HepG2 (cell line): ENCODE data around the gene CDH23. TPM values are rescaled to one million over a fixed set of nuclear protein-coding genes. Genes with fewer than 3 reads are reported as not detected.
A peak's percentile ranks its signal among the peaks of the same experiment; 100 is the strongest.

Experiments
- ATAC-seq: fragments of 200-7000 bp; cut with Tn5 transposase; 3 replicates; pipeline ENCODE4 v1.9.1; 2020; ENCODE audit warnings: mild to moderate bottlenecking, moderate library complexity
- BruUV-seq: library from RNA; stranded (reverse); fragments of 400-500 nt; replicated peaks from 2 replicates; lab custom pipeline; 2021; lab: Mats Ljungman, UMichigan
- CTCF ChIA-PET: fragments of 300-600 bp; formaldehyde crosslinking; extraction: SDS; loops from one replicate; lab custom pipeline; 2021; ENCODE audit warnings: low total read pairs, inconsistent platforms, low intra/inter-chr PET ratio; lab: Yijun Ruan, JAX
- POLR2A ChIA-PET: fragments of 350-600 bp; sonication (Branson Sonifier 250); formaldehyde crosslinking; loops from one replicate; lab custom pipeline; 2020; ENCODE audit warnings: antibody characterized with exemption, inconsistent platforms; lab: Yijun Ruan, JAX
- DNase-seq: peaks from one replicate; pipeline ENCODE4 v3.0.0-alpha.2; 2015; ENCODE audit warnings: low spot score
- FAIRE-seq: peaks from 3 replicates; lab custom pipeline; 2011; peaks lifted over from hg19 to GRCh38; lab: Jason Lieb, UNC
- H2AFZ ChIP-seq: one replicate; pipeline ENCODE4 v1.6.1; 2011; ENCODE audit warnings: low read length, inconsistent platforms
- H3K27ac ChIP-seq: fragments of 300-600 bp; 3 replicates; pipeline ENCODE4 v1.8.0; 2011; ENCODE audit warnings: mixed run types, mild to moderate bottlenecking, mixed read lengths, low read length, inconsistent platforms; ENCODE audit not compliant: insufficient read depth; ENCODE audit errors: extremely low read length
- H3K27me3 ChIP-seq, 2 experiments: fragments of 200-600 bp in 1 of 2; 2 replicates in 1 of 2; 3 replicates in 1 of 2; pipeline versions ENCODE4 v1.6.0 to v1.8.0; 2011; ENCODE audit warnings: low read length in 2 of 2, mild to moderate bottlenecking in 2 of 2, moderate library complexity in 2 of 2, inconsistent platforms in 1 of 2; ENCODE audit not compliant: insufficient read depth in 2 of 2, control insufficient read depth in 1 of 2
- H3K36me3 ChIP-seq, 2 experiments: fragments of 200-600 bp in 1 of 2; replicated peaks in 1 of 2; 2 replicates in 1 of 2; 3 replicates in 1 of 2; pipeline versions ENCODE4 v1.5.1 to v1.8.0; 2011; ENCODE audit warnings: low read length in 2 of 2, inconsistent platforms in 1 of 2; ENCODE audit not compliant: insufficient read depth in 2 of 2, control insufficient read depth in 1 of 2
- H3K4me1 ChIP-seq: 2 replicates; pipeline ENCODE4 v1.5.1; 2012; ENCODE audit warnings: low read length, inconsistent platforms; ENCODE audit not compliant: insufficient read depth
- H3K4me2 ChIP-seq: 2 replicates; pipeline ENCODE4 v1.6.0; 2011; ENCODE audit warnings: low read depth, low read length, inconsistent platforms
- H3K4me3 ChIP-seq, 3 experiments: fragments of 200-600 bp in 1 of 3; sonication (generic), shearing (Covaris generic) in 1 of 3; replicated peaks in 1 of 3; 2 replicates each; pipeline ENCODE4 v1.5.1; 2011 to 2016; ENCODE audit warnings: low read length in 3 of 3, inconsistent platforms in 2 of 3, low read depth in 2 of 3, mild to moderate bottlenecking in 2 of 3, control low read depth in 1 of 3, mixed read lengths in 1 of 3; ENCODE audit not compliant: insufficient read depth in 1 of 3
- H3K79me2 ChIP-seq: one replicate; pipeline ENCODE4 v1.6.1; 2011; ENCODE audit warnings: low read length, inconsistent platforms; ENCODE audit not compliant: insufficient read depth
- H3K9ac ChIP-seq: 2 replicates; pipeline ENCODE4 v1.6.0; 2011; ENCODE audit warnings: mild to moderate bottlenecking, low read depth, low read length, inconsistent platforms; ENCODE audit not compliant: insufficient read depth
- H3K9me3 ChIP-seq: 2 replicates; pipeline ENCODE4 v1.5.1; 2012; ENCODE audit warnings: mild to moderate bottlenecking, low read length
- H4K20me1 ChIP-seq: 2 replicates; pipeline ENCODE4 v1.6.0; 2011; ENCODE audit warnings: inconsistent platforms, mild to moderate bottlenecking, low read length, moderate library complexity; ENCODE audit not compliant: insufficient read depth
- BHLHE40 ChIP-seq: IDR thresholded peaks from 2 replicates; pipeline ENCODE4 v1.6.1; 2011; ENCODE audit warnings: low read length, improper control_type of control experiment
- CBX5 ChIP-seq: sonication (generic); formaldehyde crosslinking; IDR thresholded peaks from 2 replicates; pipeline ENCODE4 v1.4.0; 2020; ENCODE audit warnings: missing genetic modification reagents, borderline replicate concordance
- HNRNPLL ChIP-seq: fragments of 200-400 bp; formaldehyde crosslinking; IDR thresholded peaks from 2 replicates; pipeline ENCODE4 v1.6.1; 2017; ENCODE audit warnings: mild to moderate bottlenecking, low read depth, low read length; ENCODE audit not compliant: poor library complexity, severe bottlenecking
- KAT8 ChIP-seq: IDR thresholded peaks from 2 replicates; pipeline ENCODE4 v1.6.1; 2016; ENCODE audit warnings: missing genetic modification reagents, missing compliant biosample characterization
- MZF1 ChIP-seq: sonication (generic); formaldehyde crosslinking; IDR thresholded peaks from 2 replicates; pipeline ENCODE4 v1.8.1; 2023; ENCODE audit warnings: mild to moderate bottlenecking, missing genetic modification reagents, borderline replicate concordance
- RFX5 ChIP-seq: IDR thresholded peaks from 2 replicates; pipeline ENCODE4 v1.6.1; 2011; ENCODE audit warnings: low read depth, low read length, improper control_type of control experiment
- ZNF143 ChIP-seq: sonication (generic); formaldehyde crosslinking; IDR thresholded peaks from 2 replicates; pipeline ENCODE4 v1.4.0; 2020; ENCODE audit warnings: missing genetic modification reagents
- ZNF343 ChIP-seq: sonication (generic); formaldehyde crosslinking; IDR thresholded peaks from 2 replicates; pipeline ENCODE4 v1.4.0; 2020; ENCODE audit warnings: mild to moderate bottlenecking, missing genetic modification reagents
- ZNF570 ChIP-seq: sonication (generic); formaldehyde crosslinking; IDR thresholded peaks from 2 replicates; pipeline ENCODE4 v1.4.0; 2020; ENCODE audit warnings: mild to moderate bottlenecking, missing genetic modification reagents, borderline replicate concordance
- ZNF672 ChIP-seq: sonication (generic); formaldehyde crosslinking; IDR thresholded peaks from 2 replicates; pipeline ENCODE4 v1.8.1; 2022; ENCODE audit warnings: missing genetic modification reagents
- ZSCAN9 ChIP-seq: IDR thresholded peaks from 2 replicates; pipeline ENCODE4 v1.6.1; 2016; ENCODE audit warnings: borderline replicate concordance
- WGBS: methylation state at CpG from one replicate; pipeline ENCODE4 v1.1.6; 2017; ENCODE audit warnings: low lambda C conversion rate; 5-methylcytosine and 5-hydroxymethylcytosine counted together
- in situ Hi-C: cut with HindIII; loops from 2 replicates; pipeline ENCODE4 v1.10.0; 2017; ENCODE audit warnings: low pct_unique_long_range_greater_than_20kb; ENCODE audit not compliant: extremely low pct_ligation_motif_present
- intact Hi-C: fragments of 100-400 bp; cut with micrococcal nuclease; formaldehyde crosslinking; loops from one replicate; pipeline ENCODE4 v1.10.0; 2022; ENCODE audit not compliant: unreplicated experiment
- polyA plus RNA-seq, 8 experiments: library from polyadenylated mRNA; depleted of rRNA in 3 of 8; stranded (reverse) in 7 of 8; unstranded in 1 of 8; fragments of >200 nt; fragmentation: Illumina TruSeq in 4 of 8; extraction: Trizol in 4 of 8; gene quantifications; 2 replicates each; pipeline versions ENCODE4 v1.2.1 to v1.2.3, GENCODE V29; 2011 to 2016; ENCODE audit warnings: low read depth in 4 of 8, missing spikeins in 1 of 8, mixed read lengths in 1 of 8; ENCODE audit not compliant: insufficient read depth in 1 of 8
- total RNA-seq, 5 experiments: library from RNA; depleted of rRNA; stranded (reverse); fragments of >200 nt; fragmentation: Illumina TruSeq; extraction: Trizol; gene quantifications; 2 replicates each; pipeline ENCODE4 v1.2.3, GENCODE V29; 2016; ENCODE audit warnings: low read depth in 1 of 5
- TF ChIP-seq, protein P1 (sequence below): sonication (generic); formaldehyde crosslinking; conservative IDR thresholded peaks from 2 replicates; pipeline ENCODE4 v1.4.0; 2020; ENCODE audit warnings: missing genetic modification reagents
- TF ChIP-seq, protein P2 (sequence below): sonication (generic); formaldehyde crosslinking; conservative IDR thresholded peaks from 2 replicates; pipeline ENCODE4 v1.4.0; 2020; ENCODE audit warnings: missing genetic modification reagents

The CDH23 gene
- total and polyA plus RNA-seq, 2 of the 13 experiments (the other 11 are each of a cell fraction or from before 2014, with no cell fraction given) = 0.13 TPM; not detected in 1

DNA sequence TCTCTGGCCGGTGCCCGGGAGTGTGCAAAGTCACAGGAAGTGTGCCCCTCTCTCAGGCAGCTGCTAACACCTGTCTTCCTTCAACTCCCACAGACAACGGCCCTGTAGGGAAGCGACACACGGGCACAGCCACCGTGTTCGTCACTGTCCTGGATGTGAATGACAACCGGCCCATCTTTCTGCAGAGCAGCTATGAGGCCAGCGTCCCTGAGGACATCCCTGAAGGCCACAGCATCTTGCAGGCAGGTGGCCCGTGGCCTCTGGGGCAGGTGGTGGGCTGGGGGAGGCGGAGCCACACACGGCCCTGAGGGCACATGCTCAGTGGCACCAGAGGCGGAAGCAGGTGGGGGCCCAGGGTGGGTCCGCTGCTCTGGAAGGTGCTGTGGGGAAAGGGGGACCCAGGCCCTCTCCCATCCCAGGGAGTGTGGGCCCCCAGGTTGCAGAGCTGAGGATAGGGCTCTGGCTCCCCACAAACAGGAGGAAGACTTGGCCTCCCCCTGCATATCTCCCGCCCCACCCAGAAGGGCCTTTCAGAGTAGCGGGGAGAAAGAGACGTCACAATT is 315.9 kb downstream of the CDH23 start:
- POLR2A ChIA-PET = no interaction called here
- Histone ChIP-seq H3K4me2 (no peak overlapping the region), H3K27ac (no peak overlapping the region), H3K4me3 (no peak overlapping the region), H3K79me2 (no peaks in the 10 kb centered on the region), H3K9ac (no peak overlapping the region), H3K36me3 (no peaks in the 10 kb centered on the region), H2AFZ (no peak overlapping the region), H4K20me1 (no peaks in the 10 kb centered on the region), H3K27me3 (peaks cover 10 to 44% of the 10 kb centered on the region in 2 experiments)
- DNase-seq (no peak), ATAC-seq (no peak), FAIRE-seq (no peak)
- no TSS peak for BruUV-seq
- intact Hi-C loops = no loop called here
- CTCF ChIA-PET = no interaction called here
- in situ Hi-C loops = no loop called here
- whole genome bisulfite sequencing = 0% methylated on average over 2 of the region's 17 CpGs
- TF ChIP-seq RFX5 (no peak), ZNF672 (CRISPR knock-in tag) (no peak), ZNF143 (CRISPR knock-in tag) (no peak), CBX5 (CRISPR knock-in tag) (no peak), HNRNPLL (no peak), ZSCAN9 (CRISPR knock-in tag) (no peak), MZF1 (no peak)
- TF ChIP-seq, all 625 proteins: peak for 0
- H3K4me1 ChIP-seq = no peaks in the 10 kb centered on the region
- H3K9me3 ChIP-seq = no peaks in the 10 kb centered on the region

DNA sequence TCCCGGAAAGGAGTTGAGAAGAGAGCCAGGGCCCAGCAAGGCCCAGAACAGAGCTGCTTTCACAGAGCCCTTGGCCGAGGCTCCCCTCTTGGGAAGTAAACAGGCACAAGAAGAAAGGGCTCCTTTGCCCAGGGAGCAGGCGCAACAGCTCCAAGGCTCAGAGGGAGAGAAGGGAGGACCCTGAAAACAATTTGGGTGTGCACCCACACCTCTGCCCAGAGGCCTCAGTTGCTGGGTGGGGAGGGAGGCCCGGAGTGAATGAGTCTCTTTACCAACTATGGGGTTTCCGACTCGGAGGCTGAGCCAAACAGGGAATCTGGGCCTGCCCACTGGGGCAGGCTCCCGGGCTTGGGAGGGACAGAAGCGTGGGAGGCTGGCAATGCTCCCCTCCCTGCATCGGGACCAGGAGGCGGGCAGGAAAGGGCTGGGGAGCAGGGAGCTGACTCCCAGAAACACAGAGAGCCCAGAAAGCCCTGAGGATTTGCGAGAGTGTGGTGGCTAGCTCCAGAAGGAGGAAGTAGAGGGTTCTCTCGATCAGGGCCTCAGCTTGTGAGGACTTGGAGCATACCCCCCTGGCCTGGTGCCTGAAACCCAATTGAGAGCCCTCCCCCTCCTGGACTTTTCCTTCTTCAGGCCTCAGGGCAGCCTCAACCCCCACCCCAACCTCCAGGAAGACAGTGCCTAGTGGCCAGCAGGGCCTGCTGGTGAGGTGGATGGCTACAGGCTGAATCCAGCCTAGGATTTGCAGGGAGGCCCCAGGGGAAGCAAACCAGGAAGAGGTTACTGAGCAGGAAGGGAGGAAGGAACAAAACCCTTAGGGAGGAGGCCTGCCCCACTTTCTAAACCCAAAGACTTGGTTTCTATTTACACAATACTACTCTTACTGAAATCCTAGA is 316.7 kb downstream of the CDH23 start:
- no peak for FAIRE-seq
- no peaks in the 10 kb centered on the region for H4K20me1 ChIP-seq
- H3K4me1 ChIP-seq = no peaks in the 10 kb centered on the region
- H3K79me2 ChIP-seq = no peaks in the 10 kb centered on the region
- ATAC-seq = peak; percentile 14; the same call in 1 of the 3 replicates
- POLR2A ChIA-PET = no interaction called here
- H3K27me3 ChIP-seq = peaks cover 11 to 50% of the 10 kb centered on the region in 2 experiments
- no peaks in the 10 kb centered on the region for H3K36me3 ChIP-seq
- no peaks in the 10 kb centered on the region for H3K9me3 ChIP-seq
- H3K4me3 ChIP-seq = no peak overlapping the region
- CTCF ChIA-PET = no interaction called here
- no peak overlapping the region for H3K9ac ChIP-seq
- no peak for DNase-seq
- in situ Hi-C loops (no loop called here), intact Hi-C loops (no loop called here)
- WGBS = 14% methylated on average over 7 of the region's 12 CpGs
- no peak overlapping the region for H2AFZ ChIP-seq
- H3K4me2 ChIP-seq = no peak overlapping the region
- no TSS peak for BruUV-seq
- no peak overlapping the region for H3K27ac ChIP-seq
- TF ChIP-seq ZNF570 (CRISPR knock-in tag) (no peak), ZNF343 (no peak), KAT8 (CRISPR knock-in tag) (no peak), BHLHE40 (no peak)
- TF ChIP-seq, protein P1, sequence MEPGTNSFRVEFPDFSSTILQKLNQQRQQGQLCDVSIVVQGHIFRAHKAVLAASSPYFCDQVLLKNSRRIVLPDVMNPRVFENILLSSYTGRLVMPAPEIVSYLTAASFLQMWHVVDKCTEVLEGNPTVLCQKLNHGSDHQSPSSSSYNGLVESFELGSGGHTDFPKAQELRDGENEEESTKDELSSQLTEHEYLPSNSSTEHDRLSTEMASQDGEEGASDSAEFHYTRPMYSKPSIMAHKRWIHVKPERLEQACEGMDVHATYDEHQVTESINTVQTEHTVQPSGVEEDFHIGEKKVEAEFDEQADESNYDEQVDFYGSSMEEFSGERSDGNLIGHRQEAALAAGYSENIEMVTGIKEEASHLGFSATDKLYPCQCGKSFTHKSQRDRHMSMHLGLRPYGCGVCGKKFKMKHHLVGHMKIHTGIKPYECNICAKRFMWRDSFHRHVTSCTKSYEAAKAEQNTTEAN (CRISPR knock-in tag) = no peak
- TF ChIP-seq, protein P2, sequence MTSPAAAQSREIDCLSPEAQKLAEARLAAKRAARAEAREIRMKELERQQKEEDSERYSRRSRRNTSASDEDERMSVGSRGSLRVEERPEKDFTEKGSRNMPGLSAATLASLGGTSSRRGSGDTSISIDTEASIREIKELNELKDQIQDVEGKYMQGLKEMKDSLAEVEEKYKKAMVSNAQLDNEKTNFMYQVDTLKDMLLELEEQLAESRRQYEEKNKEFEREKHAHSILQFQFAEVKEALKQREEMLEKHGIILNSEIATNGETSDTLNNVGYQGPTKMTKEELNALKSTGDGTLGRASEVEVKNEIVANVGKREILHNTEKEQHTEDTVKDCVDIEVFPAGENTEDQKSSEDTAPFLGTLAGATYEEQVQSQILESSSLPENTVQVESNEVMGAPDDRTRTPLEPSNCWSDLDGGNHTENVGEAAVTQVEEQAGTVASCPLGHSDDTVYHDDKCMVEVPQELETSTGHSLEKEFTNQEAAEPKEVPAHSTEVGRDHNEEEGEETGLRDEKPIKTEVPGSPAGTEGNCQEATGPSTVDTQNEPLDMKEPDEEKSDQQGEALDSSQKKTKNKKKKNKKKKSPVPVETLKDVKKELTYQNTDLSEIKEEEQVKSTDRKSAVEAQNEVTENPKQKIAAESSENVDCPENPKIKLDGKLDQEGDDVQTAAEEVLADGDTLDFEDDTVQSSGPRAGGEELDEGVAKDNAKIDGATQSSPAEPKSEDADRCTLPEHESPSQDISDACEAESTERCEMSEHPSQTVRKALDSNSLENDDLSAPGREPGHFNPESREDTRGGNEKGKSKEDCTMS (CRISPR knock-in tag) = no peak
